Breast epithelium (tissue), 4 donors: ENCODE data around the gene ANO5. TPM values are rescaled to one million over a fixed set of nuclear protein-coding genes. Genes with fewer than 3 reads are reported as not detected.

Experiments
- DNase-seq, 2 donors: peaks; one replicate each; pipeline ENCODE4 v3.0.0-alpha.2; 2019; ENCODE audit warnings: low spot score in 2 of 2
- H3K27ac ChIP-seq, 2 donors: fragments of 200-600 bp; sonication (generic) in 1 of 2; one replicate each; pipeline ENCODE4 v1.5.1; 2016 to 2019; ENCODE audit warnings: mild to moderate bottlenecking in 1 of 2
- H3K27me3 ChIP-seq, 2 donors: fragments of 200-600 bp; sonication (generic) in 1 of 2; one replicate each; pipeline versions ENCODE4 v1.5.1 to v1.6.0; 2017 to 2019; ENCODE audit warnings: control low read depth in 1 of 2, mild to moderate bottlenecking in 1 of 2
- H3K36me3 ChIP-seq: fragments of 200-600 bp; one replicate; pipeline ENCODE4 v1.5.1; 2019
- H3K4me1 ChIP-seq, 2 donors: fragments of 200-600 bp; sonication (generic); one replicate each; pipeline ENCODE4 v1.5.1; 2016 to 2019; ENCODE audit warnings: control low read depth in 1 of 2
- H3K4me3 ChIP-seq, 3 donors: fragments of 200-600 bp; sonication (generic); 1 replicate in 2 of 3; 2 replicates in 1 of 3; pipeline ENCODE4 v1.5.1; 2016 to 2019; ENCODE audit warnings: mild to moderate bottlenecking in 3 of 3, moderate library complexity in 2 of 3
- H3K9me3 ChIP-seq, 2 donors: fragments of 200-600 bp; sonication (generic) in 1 of 2; one replicate each; pipeline ENCODE4 v1.5.1; 2016 to 2019; ENCODE audit warnings: control low read depth in 1 of 2
- POLR2A ChIP-seq: fragments of 450-650 bp; IDR thresholded peaks from one replicate; pipeline ENCODE4 v1.6.1; 2016; ENCODE audit warnings: antibody characterized with exemption, mild to moderate bottlenecking, moderate library complexity
- POLR2AphosphoS5 ChIP-seq, 3 donors: sonication (generic); formaldehyde crosslinking; IDR thresholded peaks; one replicate each; pipeline ENCODE4 v1.6.1; 2017; ENCODE audit warnings: antibody characterized with exemption in 3 of 3
- intact Hi-C: fragments of 100-400 bp; cut with DNase I; formaldehyde crosslinking; loops from one replicate; pipeline ENCODE4 v1.15.1; 2023; ENCODE audit warnings: low total_unique reads
- total RNA-seq, 3 donors: library from RNA; depleted of rRNA; stranded (reverse); fragments of >200 nt; gene quantifications; one replicate each; pipeline ENCODE4 v1.1.0, GENCODE V29; 2016
- TF ChIP-seq, protein P1 (sequence below), 3 donors: fragments of 450-650 bp; IDR thresholded peaks; one replicate each; pipeline ENCODE4 v1.5.1; 2016 to 2017; ENCODE audit warnings: antibody characterized with exemption in 3 of 3, mild to moderate bottlenecking in 3 of 3, moderate library complexity in 3 of 3

Gene ANO5, protein sequence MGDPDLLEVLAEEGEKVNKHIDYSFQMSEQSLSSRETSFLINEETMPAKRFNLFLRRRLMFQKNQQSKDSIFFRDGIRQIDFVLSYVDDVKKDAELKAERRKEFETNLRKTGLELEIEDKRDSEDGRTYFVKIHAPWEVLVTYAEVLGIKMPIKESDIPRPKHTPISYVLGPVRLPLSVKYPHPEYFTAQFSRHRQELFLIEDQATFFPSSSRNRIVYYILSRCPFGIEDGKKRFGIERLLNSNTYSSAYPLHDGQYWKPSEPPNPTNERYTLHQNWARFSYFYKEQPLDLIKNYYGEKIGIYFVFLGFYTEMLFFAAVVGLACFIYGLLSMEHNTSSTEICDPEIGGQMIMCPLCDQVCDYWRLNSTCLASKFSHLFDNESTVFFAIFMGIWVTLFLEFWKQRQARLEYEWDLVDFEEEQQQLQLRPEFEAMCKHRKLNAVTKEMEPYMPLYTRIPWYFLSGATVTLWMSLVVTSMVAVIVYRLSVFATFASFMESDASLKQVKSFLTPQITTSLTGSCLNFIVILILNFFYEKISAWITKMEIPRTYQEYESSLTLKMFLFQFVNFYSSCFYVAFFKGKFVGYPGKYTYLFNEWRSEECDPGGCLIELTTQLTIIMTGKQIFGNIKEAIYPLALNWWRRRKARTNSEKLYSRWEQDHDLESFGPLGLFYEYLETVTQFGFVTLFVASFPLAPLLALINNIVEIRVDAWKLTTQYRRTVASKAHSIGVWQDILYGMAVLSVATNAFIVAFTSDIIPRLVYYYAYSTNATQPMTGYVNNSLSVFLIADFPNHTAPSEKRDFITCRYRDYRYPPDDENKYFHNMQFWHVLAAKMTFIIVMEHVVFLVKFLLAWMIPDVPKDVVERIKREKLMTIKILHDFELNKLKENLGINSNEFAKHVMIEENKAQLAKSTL
- 1 to 10 TPM; 3.3 to 4.2 (median 4.2) TPM for total RNA-seq

GRCh38 chr11:22192642-22193347 lies at the start of gene ANO5:
ANO5 (plus strand) TSS chr11:22193085; CDS start chr11:22193493, 408 bp downstream.
- peak; percentile 16 to 56 for DNase-seq
- H3K36me3 ChIP-seq, result no peaks in the 10 kb centered on the region
- H3K4me1 ChIP-seq, result peaks cover 0 to 6% of the 10 kb centered on the region in 2 donors
- peaks cover 0 to 10% of the 10 kb centered on the region in 2 donors for H3K27me3 ChIP-seq
- TF ChIP-seq POLR2A, result no peak
- no peak for TF ChIP-seq POLR2AphosphoS5 (IDR thresholded peaks at IDR 0.05)
- TF ChIP-seq, protein P1, sequence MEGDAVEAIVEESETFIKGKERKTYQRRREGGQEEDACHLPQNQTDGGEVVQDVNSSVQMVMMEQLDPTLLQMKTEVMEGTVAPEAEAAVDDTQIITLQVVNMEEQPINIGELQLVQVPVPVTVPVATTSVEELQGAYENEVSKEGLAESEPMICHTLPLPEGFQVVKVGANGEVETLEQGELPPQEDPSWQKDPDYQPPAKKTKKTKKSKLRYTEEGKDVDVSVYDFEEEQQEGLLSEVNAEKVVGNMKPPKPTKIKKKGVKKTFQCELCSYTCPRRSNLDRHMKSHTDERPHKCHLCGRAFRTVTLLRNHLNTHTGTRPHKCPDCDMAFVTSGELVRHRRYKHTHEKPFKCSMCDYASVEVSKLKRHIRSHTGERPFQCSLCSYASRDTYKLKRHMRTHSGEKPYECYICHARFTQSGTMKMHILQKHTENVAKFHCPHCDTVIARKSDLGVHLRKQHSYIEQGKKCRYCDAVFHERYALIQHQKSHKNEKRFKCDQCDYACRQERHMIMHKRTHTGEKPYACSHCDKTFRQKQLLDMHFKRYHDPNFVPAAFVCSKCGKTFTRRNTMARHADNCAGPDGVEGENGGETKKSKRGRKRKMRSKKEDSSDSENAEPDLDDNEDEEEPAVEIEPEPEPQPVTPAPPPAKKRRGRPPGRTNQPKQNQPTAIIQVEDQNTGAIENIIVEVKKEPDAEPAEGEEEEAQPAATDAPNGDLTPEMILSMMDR (IDR thresholded peaks at IDR 0.05), result no peak
- H3K9me3 ChIP-seq, result no peaks in the 10 kb centered on the region
- intact Hi-C loops, result no loop called here
- H3K27ac ChIP-seq, result no peak within 1 kb of the TSS
- H3K4me3 ChIP-seq, result peak within 1 kb of the TSS; percentile 45 to 66 (median 62)

GRCh38 chr11:22151649-22152197 lies 41.2 kb upstream of the ANO5 start:
- TF ChIP-seq POLR2AphosphoS5 (IDR thresholded peaks at IDR 0.05), result no peak
- TF ChIP-seq, protein P1 (IDR thresholded peaks at IDR 0.05), result no peak
- TF ChIP-seq POLR2A, result no peak
- no peaks in the 10 kb centered on the region for H3K4me1 ChIP-seq
- H3K4me3 ChIP-seq, result no peak overlapping the region
- H3K27me3 ChIP-seq, result no peaks in the 10 kb centered on the region
- intact Hi-C loops, result no loop called here
- H3K9me3 ChIP-seq, result no peaks in the 10 kb centered on the region
- H3K36me3 ChIP-seq, result no peaks in the 10 kb centered on the region
- H3K27ac ChIP-seq, result no peak overlapping the region
- no peak for DNase-seq

DNA sequence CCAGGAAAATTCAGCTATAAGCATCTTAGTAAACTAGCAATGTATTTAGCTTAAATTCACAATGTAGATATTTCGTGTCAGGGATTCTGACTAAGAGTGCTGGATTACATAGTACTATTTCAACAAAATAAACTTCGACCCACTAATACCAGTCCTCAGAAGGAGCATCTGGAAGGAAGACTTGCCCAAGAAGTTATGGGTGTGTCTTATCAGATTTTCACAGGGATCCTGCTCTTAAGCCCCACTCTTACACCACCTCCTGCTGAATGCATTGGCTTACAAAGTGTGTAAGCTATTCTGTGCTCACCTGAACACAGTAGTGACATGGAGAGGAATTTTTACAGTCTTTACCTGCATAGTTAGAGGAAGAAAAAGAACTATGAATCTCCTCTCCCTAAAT lies 35.4 kb upstream of the ANO5 start:
- H3K36me3 ChIP-seq, result no peaks in the 10 kb centered on the region
- no peak for DNase-seq
- no peak for TF ChIP-seq POLR2AphosphoS5 (IDR thresholded peaks at IDR 0.05)
- H3K4me3 ChIP-seq, result no peak overlapping the region
- no peaks in the 10 kb centered on the region for H3K4me1 ChIP-seq
- H3K9me3 ChIP-seq, result no peaks in the 10 kb centered on the region
- intact Hi-C loops, result no loop called here
- H3K27ac ChIP-seq, result no peak overlapping the region
- H3K27me3 ChIP-seq, result peaks cover 0 to 11% of the 10 kb centered on the region in 2 donors

DNA sequence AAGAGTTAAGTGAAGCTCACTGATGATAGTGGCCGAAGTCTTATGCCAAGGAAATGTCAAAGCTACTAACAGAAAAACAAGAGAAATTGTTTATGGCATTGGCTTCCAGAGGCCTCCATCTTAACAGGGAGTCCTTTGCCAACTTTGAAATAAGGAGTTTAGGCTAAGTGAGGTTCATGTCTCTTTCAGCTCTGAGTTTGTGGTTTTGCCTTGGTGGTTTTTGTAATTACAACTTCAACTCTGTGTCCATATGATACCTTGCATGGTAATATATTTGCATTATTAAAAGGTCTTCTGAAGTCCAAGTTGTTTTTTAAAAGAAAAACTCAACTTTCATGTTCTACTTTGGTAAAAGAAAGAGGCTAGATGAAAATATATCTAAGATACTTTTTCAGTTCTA lies 31.4 kb upstream of the ANO5 start:
- no peak for TF ChIP-seq POLR2A
- TF ChIP-seq, protein P1 (IDR thresholded peaks at IDR 0.05), result no peak
- TF ChIP-seq POLR2AphosphoS5 (IDR thresholded peaks at IDR 0.05), result no peak
- H3K27me3 ChIP-seq, result peaks cover 0 to 11% of the 10 kb centered on the region in 2 donors
- H3K9me3 ChIP-seq, result no peaks in the 10 kb centered on the region
- H3K27ac ChIP-seq, result no peak overlapping the region
- intact Hi-C loops, result no loop called here
- no peaks in the 10 kb centered on the region for H3K36me3 ChIP-seq
- DNase-seq, result no peak
- H3K4me3 ChIP-seq, result no peak overlapping the region
- no peaks in the 10 kb centered on the region for H3K4me1 ChIP-seq

GRCh38 chr11:22162756-22163155 lies 30.1 kb upstream of the ANO5 start:
- DNase-seq, result no peak
- TF ChIP-seq, protein P1 (IDR thresholded peaks at IDR 0.05), result no peak
- TF ChIP-seq POLR2AphosphoS5 (IDR thresholded peaks at IDR 0.05) (no peak), POLR2A (no peak)
- H3K27me3 ChIP-seq, result peaks cover 0 to 4% of the 10 kb centered on the region in 2 donors
- no peak overlapping the region for H3K27ac ChIP-seq
- intact Hi-C loops, result no loop called here
- H3K4me1 ChIP-seq, result no peaks in the 10 kb centered on the region
- H3K4me3 ChIP-seq, result no peak overlapping the region
- H3K9me3 ChIP-seq, result no peaks in the 10 kb centered on the region
- H3K36me3 ChIP-seq, result no peaks in the 10 kb centered on the region
